H9 (cell line): Measurements from ENCODE around the gene PLIN3. TPM values are rescaled to one million over a fixed set of nuclear protein-coding genes. Genes with fewer than 3 reads are reported as not detected.
A peak's percentile ranks its signal among the peaks of the same experiment; 100 is the strongest.
"Not testable (repeated sequence)": the region's sequence is repeated elsewhere in the genome, so short reads cannot be mapped to it uniquely, and the experiment has no call there.

ENCODE experiments used
- DNase-seq: peaks from one replicate; pipeline ENCODE4 v3.0.0-alpha.2; 2017
- H2AFZ ChIP-seq: one replicate; pipeline ENCODE4 v1.6.1; 2013; ENCODE audit warnings: mild to moderate bottlenecking, low read length, control low read depth, moderate library complexity
- H2AK5ac ChIP-seq: 2 replicates; pipeline ENCODE4 v1.6.1; 2013; ENCODE audit warnings: low read length, control low read depth, mixed read lengths; ENCODE audit not compliant: insufficient read length
- H2BK120ac ChIP-seq: one replicate; pipeline ENCODE4 v1.6.1; 2013; ENCODE audit warnings: low read depth, mild to moderate bottlenecking, low read length, control low read depth, inconsistent platforms; ENCODE audit not compliant: poor library complexity, severe bottlenecking
- H2BK12ac ChIP-seq: 2 replicates; pipeline ENCODE4 v1.6.1; 2013; ENCODE audit warnings: low read length, control low read depth, mixed read lengths, low read depth; ENCODE audit not compliant: insufficient read length
- H2BK15ac ChIP-seq: 2 replicates; pipeline ENCODE4 v1.6.1; 2013; ENCODE audit warnings: low read depth, low read length, control low read depth
- H2BK20ac ChIP-seq: one replicate; pipeline ENCODE4 v1.6.1; 2013; ENCODE audit warnings: low read depth, mild to moderate bottlenecking, low read length, control low read depth, inconsistent platforms; ENCODE audit not compliant: poor library complexity, severe bottlenecking
- H2BK5ac ChIP-seq: 2 replicates; pipeline ENCODE4 v1.6.1; 2013; ENCODE audit warnings: low read length, control low read depth, mixed read lengths; ENCODE audit not compliant: insufficient read length
- H3K14ac ChIP-seq: 2 replicates; pipeline ENCODE4 v1.6.1; 2013; ENCODE audit warnings: low read length, control low read depth; ENCODE audit not compliant: insufficient read depth
- H3K18ac ChIP-seq: 2 replicates; pipeline ENCODE4 v1.6.1; 2013; ENCODE audit warnings: low read depth, mild to moderate bottlenecking, mixed read lengths, low read length, control low read depth; ENCODE audit not compliant: insufficient read length
- H3K23ac ChIP-seq: 2 replicates; pipeline ENCODE4 v1.6.1; 2013; ENCODE audit warnings: low read length, control low read depth, mixed read lengths, low read depth; ENCODE audit not compliant: insufficient read length
- H3K23me2 ChIP-seq: 2 replicates; pipeline ENCODE4 v1.6.1; 2013; ENCODE audit warnings: low read depth, mild to moderate bottlenecking, mixed read lengths, low read length, control low read depth; ENCODE audit not compliant: insufficient read length, poor library complexity, severe bottlenecking
- H3K27ac ChIP-seq: 2 replicates; pipeline ENCODE4 v1.5.1; 2013; ENCODE audit warnings: low read length, control low read depth, mixed read lengths, low read depth; ENCODE audit not compliant: insufficient read length
- H3K27me3 ChIP-seq: 2 replicates; pipeline ENCODE4 v1.6.1; 2013; ENCODE audit warnings: low read length, control low read depth, inconsistent platforms; ENCODE audit not compliant: insufficient read depth
- H3K4ac ChIP-seq: 2 replicates; pipeline ENCODE4 v1.6.1; 2013; ENCODE audit warnings: low read depth, mild to moderate bottlenecking, control low read depth, inconsistent platforms, low read length, moderate library complexity
- H3K4me1 ChIP-seq: 2 replicates; pipeline ENCODE4 v1.6.1; 2013; ENCODE audit warnings: low read length, control low read depth, inconsistent platforms; ENCODE audit not compliant: insufficient read depth
- H3K4me2 ChIP-seq: 2 replicates; pipeline ENCODE4 v1.6.1; 2013; ENCODE audit warnings: low read length, control low read depth, mixed read lengths; ENCODE audit not compliant: insufficient read length, insufficient read depth
- H3K56ac ChIP-seq: 2 replicates; pipeline ENCODE4 v1.6.1; 2013; ENCODE audit warnings: low read depth, mild to moderate bottlenecking, mixed read lengths, low read length, control low read depth; ENCODE audit not compliant: insufficient read length
- H3K79me1 ChIP-seq: 2 replicates; pipeline ENCODE4 v1.6.1; 2013; ENCODE audit warnings: low read depth, mild to moderate bottlenecking, moderate library complexity, low read length, control low read depth, inconsistent platforms; ENCODE audit not compliant: insufficient read depth, poor library complexity, severe bottlenecking
- H3K79me2 ChIP-seq: 2 replicates; pipeline ENCODE4 v1.6.1; 2013; ENCODE audit warnings: low read length, control low read depth, inconsistent platforms; ENCODE audit not compliant: insufficient read depth
- H3K9ac ChIP-seq: 2 replicates; pipeline ENCODE4 v1.6.1; 2013; ENCODE audit warnings: low read length, control low read depth, mixed read lengths; ENCODE audit not compliant: insufficient read length; ENCODE audit errors: extremely low read depth
- H3K9me3 ChIP-seq: one replicate; pipeline ENCODE4 v1.6.1; 2013; ENCODE audit warnings: low read depth, low read length, inconsistent platforms; ENCODE audit not compliant: control insufficient read depth
- H3T11ph ChIP-seq: one replicate; pipeline ENCODE4 v1.6.1; 2013; ENCODE audit warnings: mild to moderate bottlenecking, low read length, control low read depth, inconsistent platforms
- H4K20me1 ChIP-seq: one replicate; pipeline ENCODE4 v1.6.1; 2013; ENCODE audit not compliant: control insufficient read depth, insufficient read length, insufficient read depth
- H4K5ac ChIP-seq: 2 replicates; pipeline ENCODE4 v1.6.1; 2013; ENCODE audit warnings: low read depth, mild to moderate bottlenecking, mixed read lengths, low read length, control low read depth; ENCODE audit not compliant: insufficient read length
- H4K8ac ChIP-seq: replicated peaks from 2 replicates; pipeline ENCODE4 v1.6.1; 2013; ENCODE audit warnings: low read length, control low read depth, mixed read lengths, low read depth; ENCODE audit not compliant: insufficient read length
- H4K91ac ChIP-seq: 2 replicates; pipeline ENCODE4 v1.6.1; 2013; ENCODE audit warnings: low read depth, mild to moderate bottlenecking, moderate library complexity, mixed read lengths, low read length, control low read depth; ENCODE audit not compliant: insufficient read length
- H3K27ac Mint-ChIP-seq, 3 experiments: 2 replicates in 2 of 3; 3 replicates in 1 of 3; pipeline ENCODE4 v1.8.0; 2020 to 2021; ENCODE audit warnings: mixed read lengths in 3 of 3, mild to moderate bottlenecking in 1 of 3, moderate library complexity in 1 of 3
- H3K27me3 Mint-ChIP-seq: 2 replicates; pipeline ENCODE4 v1.8.0; 2021; ENCODE audit warnings: low read depth, mild to moderate bottlenecking, moderate library complexity, mixed read lengths
- H3K36me3 Mint-ChIP-seq, 3 experiments: 2 replicates in 2 of 3; 3 replicates in 1 of 3; pipeline ENCODE4 v1.8.0; 2020 to 2021; ENCODE audit warnings: low read depth in 3 of 3, mixed read lengths in 3 of 3; ENCODE audit not compliant: insufficient read depth in 1 of 3
- H3K4me1 Mint-ChIP-seq, 2 experiments: 2 replicates each; pipeline ENCODE4 v1.8.0; 2020; ENCODE audit warnings: mixed read lengths in 2 of 2
- H3K4me3 Mint-ChIP-seq, 2 experiments: 2 replicates in 1 of 2; 3 replicates in 1 of 2; pipeline ENCODE4 v1.8.0; 2020 to 2021; ENCODE audit warnings: mild to moderate bottlenecking in 2 of 2, mixed read lengths in 2 of 2, moderate library complexity in 1 of 2
- H3K9me3 Mint-ChIP-seq, 2 experiments: 2 replicates in 1 of 2; 3 replicates in 1 of 2; pipeline ENCODE4 v1.8.0; 2020; ENCODE audit warnings: mild to moderate bottlenecking in 2 of 2, mixed read lengths in 2 of 2, moderate library complexity in 1 of 2
- CTCF ChIP-seq: fragments of 200-600 bp; sonication (generic); conservative IDR thresholded peaks from 3 replicates; pipeline ENCODE4 v1.8.0; 2021; ENCODE audit warnings: antibody characterized with exemption, mild to moderate bottlenecking
- WGBS: extraction: QIAGEN DNeasy Blood & Tissue Kit; methylation state at CpG from one replicate; pipeline ENCODE4 v1.1.7; 2013; ENCODE audit warnings: missing lambda C conversion rate, low lambda C conversion rate, mixed read lengths; ENCODE audit not compliant: insufficient read length; ENCODE audit errors: extremely low coverage; 5-methylcytosine and 5-hydroxymethylcytosine counted together
- total RNA-seq: library from RNA; stranded (reverse); gene quantifications from 2 replicates; pipeline ENCODE4 v1.2.1, GENCODE V29; 2021

PLIN3 gene
- total RNA-seq, 1 experiment from 2014 or later = 61.8 TPM

DNA sequence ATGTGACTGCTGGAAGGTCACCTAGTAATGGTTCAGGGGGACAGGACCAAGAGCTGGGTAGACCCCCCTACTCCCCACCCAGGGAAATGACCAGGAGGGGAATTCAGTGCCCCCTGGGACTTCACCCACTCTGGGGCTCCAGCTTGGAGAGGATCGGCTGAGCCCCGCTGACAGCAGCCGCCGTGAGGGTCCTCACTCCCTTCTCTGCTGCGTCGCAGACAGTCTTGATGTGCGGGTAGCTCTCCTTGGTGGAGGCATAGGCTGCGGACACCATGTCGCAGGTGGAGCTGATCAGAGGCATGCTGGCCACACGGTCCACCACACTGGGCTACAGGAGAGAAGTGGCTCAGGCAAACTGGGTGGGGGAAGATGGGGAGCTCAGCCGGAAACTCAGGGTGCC is 7.8 kb downstream of the PLIN3 start:
- Histone ChIP-seq H3T11ph (no peak overlapping the region), H3K4ac (no peak overlapping the region), H2BK120ac (no peak overlapping the region), H2BK12ac (no peak overlapping the region), H3K14ac (no peak overlapping the region), H4K5ac (no peak overlapping the region), H3K4me1 (no peaks in the 10 kb centered on the region), H3K79me2 (no peaks in the 10 kb centered on the region), H3K79me1 (no peaks in the 10 kb centered on the region), H3K4me2 (no peak overlapping the region), H3K27me3 (no peaks in the 10 kb centered on the region), H2BK5ac (no peak overlapping the region), H3K9ac (no peak overlapping the region), H3K18ac (no peak overlapping the region), H4K91ac (no peak overlapping the region), H2AK5ac (no peak overlapping the region), H4K8ac (no peak overlapping the region), H3K23me2 (no peaks in the 10 kb centered on the region), H2BK15ac (no peak overlapping the region), H2AFZ (no peak overlapping the region), H3K9me3 (no peaks in the 10 kb centered on the region), H3K56ac (no peak overlapping the region), H3K23ac (no peak overlapping the region), H4K20me1 (no peaks in the 10 kb centered on the region), H2BK20ac (no peak overlapping the region), H3K27ac (no peak overlapping the region)
- Mint-ChIP-seq H3K27ac (peak overlapping the region in 1 of 3 experiments; percentile 77; a peak in 1 of 7 replicates), H3K4me3 (no peak overlapping the region), H3K9me3 (no peaks in the 10 kb centered on the region), H3K4me1 (no peaks in the 10 kb centered on the region), H3K27me3 (no peaks in the 10 kb centered on the region), H3K36me3 (peaks cover 4 to 46% (median 41%) of the 10 kb centered on the region in 3 experiments; a peak in 5 of 7 replicates)
- WGBS = no CpG with 5 or more reads among the region's 11 CpGs
- TF ChIP-seq CTCF = no peak
- no peak for DNase-seq

DNA sequence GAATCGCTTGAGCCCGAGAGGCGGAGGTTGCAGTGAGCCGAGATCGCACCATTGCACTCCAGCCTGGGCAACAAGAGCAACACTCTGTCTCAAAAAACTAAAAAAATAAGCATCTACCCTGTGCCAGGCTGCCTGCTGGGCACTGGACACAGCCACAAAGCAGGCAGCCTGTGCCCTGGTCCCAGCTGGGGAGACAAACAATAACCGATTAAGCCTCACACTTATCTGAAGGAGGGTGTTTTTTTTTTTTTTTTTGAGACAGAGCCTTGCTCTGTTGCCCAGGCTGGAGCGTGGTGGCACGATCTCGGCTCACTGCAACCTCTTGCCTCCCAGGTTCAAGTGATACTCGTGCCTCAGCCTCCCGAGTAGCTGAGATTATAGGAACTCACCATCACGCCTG is 11.0 kb downstream of the PLIN3 start:
- not testable (repeated sequence) for H3K79me2 ChIP-seq, H2BK20ac ChIP-seq, H3K27me3 ChIP-seq, H3K27ac Mint-ChIP-seq, H3K9me3 ChIP-seq, H3T11ph ChIP-seq, H2AK5ac ChIP-seq, H3K18ac ChIP-seq, H3K4ac ChIP-seq, H3K9me3 Mint-ChIP-seq, H3K23ac ChIP-seq, H2BK12ac ChIP-seq, H3K4me1 Mint-ChIP-seq, H4K20me1 ChIP-seq, H3K23me2 ChIP-seq, DNase-seq, H2AFZ ChIP-seq, H3K4me1 ChIP-seq, H3K9ac ChIP-seq, H4K5ac ChIP-seq, H2BK5ac ChIP-seq, H3K27me3 Mint-ChIP-seq, H3K56ac ChIP-seq, H3K79me1 ChIP-seq, H2BK120ac ChIP-seq, H3K4me2 ChIP-seq, H3K14ac ChIP-seq, H4K91ac ChIP-seq, H4K8ac ChIP-seq, H2BK15ac ChIP-seq, H3K27ac ChIP-seq, H3K4me3 Mint-ChIP-seq
- WGBS = no CpG with 5 or more reads among the region's 12 CpGs
- H3K36me3 Mint-ChIP-seq = peaks cover 8 to 56% (median 53%) of the 10 kb centered on the region in 3 experiments; a peak in 6 of 7 replicates
